Cardiac septum (tissue), 1 donor: ENCODE results near the gene DCAF8L1. TPM values are rescaled to one million over a fixed set of nuclear protein-coding genes. Genes with fewer than 3 reads are reported as not detected.

Experiments
- total RNA-seq: library from RNA; stranded (reverse); fragmentation: NEBNext Ultra II Directional; extraction: Animal tissue kit (Norgen Biotek cat#: 25700); gene quantifications from one replicate; pipeline ENCODE4 v1.2.1, GENCODE V29; 2021
- donor health status: DM: no; HTN: no; CAD: no.

The DCAF8L1 gene
- total RNA-seq, 1 donor from 2014 or later: not detected

Other genes starting within 250 kb of the DCAF8L1 start
- not detected for gene MAGEB10, start 173.5 kb downstream of the DCAF8L1 start, total RNA-seq